BJ (cell line): ENCODE measurements around the gene CYP11A1. TPM values are rescaled to one million over a fixed set of nuclear protein-coding genes. Genes with fewer than 3 reads are reported as not detected.

Experiments used
- CTCF ChIA-PET: fragments of 350-600 bp; formaldehyde crosslinking; extraction: SDS; loops from one replicate; lab custom pipeline; 2021; ENCODE audit warnings: antibody characterized with exemption, inconsistent platforms; lab: Yijun Ruan, JAX
- POLR2A ChIA-PET: fragments of 300-600 bp; sonication (Branson Sonifier 250); formaldehyde crosslinking; extraction: SDS; loops from one replicate; lab custom pipeline; 2021; ENCODE audit warnings: antibody characterized with exemption; lab: Charles Lee
- DNase-seq: peaks from one replicate; pipeline ENCODE4 v3.0.0-alpha.2; 2011; ENCODE audit warnings: low read depth
- H3K27me3 ChIP-seq: 2 replicates; pipeline ENCODE4 v1.6.0; 2011; ENCODE audit warnings: low read length; ENCODE audit not compliant: control insufficient read depth, insufficient read depth
- H3K36me3 ChIP-seq: 2 replicates; pipeline ENCODE4 v1.5.1; 2011; ENCODE audit warnings: low read length; ENCODE audit not compliant: control insufficient read depth, insufficient read depth
- H3K4me3 ChIP-seq: 2 replicates; pipeline ENCODE4 v1.5.1; 2011; ENCODE audit warnings: low read depth, mild to moderate bottlenecking, control low read depth, low read length
- CTCF ChIP-seq: IDR thresholded peaks from 2 replicates; pipeline ENCODE4 v1.5.1; 2011; ENCODE audit warnings: low read depth, mild to moderate bottlenecking, control low read depth, inconsistent platforms, low read length, moderate library complexity; ENCODE audit not compliant: insufficient read depth
- polyA plus RNA-seq: library from polyadenylated mRNA; depleted of rRNA; stranded (reverse); fragments of >200 nt; gene quantifications from 2 replicates; pipeline ENCODE4 v1.2.3, GENCODE V29; 2011

Gene CYP11A1
- polyA plus RNA-seq, 1 experiment, result 0.70 TPM

- DNase-seq, result no peak
- POLR2A ChIA-PET, result no interaction called here
Observed at GRCh38 chr15:74405823-74406222, 38.4 kb upstream of the CYP11A1 start.

GRCh38 chr15:74403991-74404563 is 36.6 kb upstream of the CYP11A1 start:
- ChIA-PET POLR2A (no interaction called here), CTCF (interaction anchor here (0.6 to 3.6 kb wide), 4 partner anchors 15 to 23 kb away, joined by 3 to 19 read pairs (median 4); no protein-coding TSS in a partner anchor)
- Histone ChIP-seq H3K4me3 (no peak overlapping the region), H3K27me3 (no peaks in the 10 kb centered on the region), H3K36me3 (no peaks in the 10 kb centered on the region)
- no peak for DNase-seq
- no peak for TF ChIP-seq CTCF

More at GRCh38 chr15:74405823-74406222, 38.4 kb upstream of the CYP11A1 start:
- CTCF ChIA-PET, result interaction anchor here (1.0 to 3.6 kb wide), 2 partner anchors 20 to 23 kb away, joined by 3 to 19 read pairs; no protein-coding TSS in a partner anchor
- TF ChIP-seq CTCF, result no peak
- H3K27me3 ChIP-seq, result no peaks in the 10 kb centered on the region
- no peak overlapping the region for H3K4me3 ChIP-seq
- H3K36me3 ChIP-seq, result peaks cover 6% of the 10 kb centered on the region

- no peak for DNase-seq
- H3K4me3 ChIP-seq, result no peak overlapping the region
- TF ChIP-seq CTCF, result no peak
- ChIA-PET POLR2A (no interaction called here), CTCF (interaction anchor here (0.7 to 3.6 kb wide), 4 partner anchors 16 to 22 kb away, joined by 3 to 19 read pairs (median 5); no protein-coding TSS in a partner anchor)
- H3K36me3 ChIP-seq, result no peaks in the 10 kb centered on the region
- H3K27me3 ChIP-seq, result no peaks in the 10 kb centered on the region
Observed at GRCh38 chr15:74403588-74403919, 36.1 kb upstream of the CYP11A1 start.

GRCh38 chr15:74402873-74403587 is 35.6 kb upstream of the CYP11A1 start:
- ChIA-PET POLR2A (no interaction called here), CTCF (interaction anchor here (0.7 to 3.6 kb wide), 4 partner anchors 16 to 22 kb away, joined by 3 to 19 read pairs (median 5); no protein-coding TSS in a partner anchor)
- no peaks in the 10 kb centered on the region for H3K27me3 ChIP-seq
- DNase-seq, result no peak
- no peak overlapping the region for H3K4me3 ChIP-seq
- no peak for TF ChIP-seq CTCF
- H3K36me3 ChIP-seq, result no peaks in the 10 kb centered on the region

GRCh38 chr15:74402337-74402841 is 34.9 kb upstream of the CYP11A1 start:
- no peaks in the 10 kb centered on the region for H3K36me3 ChIP-seq
- POLR2A ChIA-PET, result no interaction called here
- DNase-seq, result no peak
- no peak overlapping the region for H3K4me3 ChIP-seq
- CTCF ChIA-PET, result interaction anchor here (0.6 to 3.6 kb wide), 4 partner anchors 17 to 470 kb away, joined by 5 to 19 read pairs (median 5); no protein-coding TSS in a partner anchor
- no peaks in the 10 kb centered on the region for H3K27me3 ChIP-seq
- no peak for TF ChIP-seq CTCF
